Gastrocnemius medialis (tissue), 4 donors: Measurements from ENCODE around the gene RHOJ. TPM values are rescaled to one million over a fixed set of nuclear protein-coding genes. Genes with fewer than 3 reads are reported as not detected.

Experiments used
- ATAC-seq, 2 donors: fragments of 150-250 bp; one replicate each; pipeline ENCODE4 v1.9.1; 2016
- DNase-seq, 2 donors: peaks; one replicate each; pipeline ENCODE4 v3.0.0-alpha.2; 2019
- H3K27ac ChIP-seq, 4 donors: fragments of 200-600 bp; sonication (generic); 1 replicate in 1 of 4; 2 replicates in 3 of 4; pipeline ENCODE4 v1.5.1; 2016 to 2018; ENCODE audit warnings: mild to moderate bottlenecking in 2 of 4, moderate library complexity in 1 of 4
- H3K27me3 ChIP-seq, 3 donors: fragments of 200-600 bp; sonication (generic) in 2 of 3; 1 replicate in 1 of 3; 2 replicates in 2 of 3; pipeline versions ENCODE4 v1.5.1 to v1.6.0; 2016 to 2019; ENCODE audit warnings: mild to moderate bottlenecking in 1 of 3, moderate library complexity in 1 of 3
- H3K36me3 ChIP-seq, 2 donors: fragments of 200-600 bp; sonication (generic) in 1 of 2; one replicate each; pipeline ENCODE4 v1.5.1; 2017 to 2018
- H3K4me1 ChIP-seq, 2 donors: fragments of 200-600 bp; sonication (generic) in 1 of 2; one replicate each; pipeline ENCODE4 v1.5.1; 2016 to 2017; ENCODE audit warnings: mild to moderate bottlenecking in 2 of 2
- H3K4me3 ChIP-seq, 4 donors: fragments of 200-600 bp; sonication (generic) in 3 of 4; 1 replicate in 1 of 4; 2 replicates in 3 of 4; pipeline ENCODE4 v1.5.1; 2016 to 2019; ENCODE audit warnings: mild to moderate bottlenecking in 2 of 4
- H3K9me3 ChIP-seq, 3 donors: fragments of 200-600 bp; sonication (generic) in 2 of 3; 1 replicate in 1 of 3; 2 replicates in 2 of 3; pipeline ENCODE4 v1.5.1; 2016 to 2019
- POLR2A ChIP-seq, 2 donors: fragments of 450-650 bp; IDR thresholded peaks; one replicate each; pipeline ENCODE4 v1.6.1; 2017; ENCODE audit warnings: antibody characterized with exemption in 2 of 2, mild to moderate bottlenecking in 2 of 2, moderate library complexity in 2 of 2
- in situ Hi-C, 4 donors: fragments of 200-750 bp; cut with MboI; loops; one replicate each; pipeline versions ENCODE4 v1.15.0 to v1.8.0; 2017; ENCODE audit warnings: low sequenced_read_pairs in 4 of 4
- intact Hi-C: fragments of 100-400 bp; cut with DNase I; formaldehyde crosslinking; loops from one replicate; pipeline ENCODE4 v1.15.1; 2023; ENCODE audit warnings: low total_unique reads
- total RNA-seq, 4 donors: library from RNA; depleted of rRNA; stranded (reverse); fragments of >200 nt; gene quantifications; one replicate each; pipeline versions ENCODE4 v1.1.0 to v1.2.3, GENCODE V29; 2016
- TF ChIP-seq, protein P1 (sequence below), 5 experiments: fragments of 450-650 bp in 3 of 5; fragments of 200-600 bp in 2 of 5; sonication (generic) in 2 of 5; IDR thresholded peaks in 4 of 5; conservative IDR thresholded peaks in 1 of 5; 1 replicate in 4 of 5; 2 replicates in 1 of 5; pipeline ENCODE4 v1.5.1; 2016 to 2019; ENCODE audit warnings: antibody characterized with exemption in 5 of 5, mild to moderate bottlenecking in 3 of 5, moderate library complexity in 3 of 5

The RHOJ gene
- total RNA-seq, 4 donors from 2014 or later: 2.8 to 4.9 (median 3.8) TPM

DNA sequence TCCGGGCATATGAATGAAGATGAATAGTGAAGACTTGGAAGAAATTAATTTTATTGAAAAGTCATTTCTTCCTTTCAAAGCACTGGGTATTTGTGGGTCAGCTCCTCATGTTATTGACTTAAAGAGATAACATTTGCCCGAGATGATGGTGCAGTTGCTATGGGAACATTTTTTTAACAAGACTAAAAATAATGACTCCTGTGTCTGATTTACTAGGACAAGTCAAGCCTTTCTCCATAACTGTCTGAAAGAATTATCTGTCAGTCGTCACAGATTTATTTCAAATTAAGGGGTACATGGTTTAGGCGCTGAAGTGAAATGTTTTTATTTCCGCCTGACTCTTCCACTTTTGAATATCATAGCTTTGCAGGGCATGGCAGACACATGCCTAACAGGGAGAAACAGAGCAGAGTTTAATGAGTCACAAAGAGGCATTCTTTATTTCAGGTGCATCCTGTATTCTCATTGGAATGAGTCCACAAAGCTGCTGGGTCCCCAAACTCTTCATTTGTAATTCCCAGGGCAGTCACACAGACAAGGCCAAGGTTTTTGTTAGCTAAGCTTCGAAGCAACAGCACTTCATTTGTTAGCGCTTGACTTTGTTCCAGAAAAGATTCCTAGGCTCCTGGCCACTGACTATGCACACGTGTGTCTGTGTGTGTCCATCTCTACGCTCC, 118.8 kb downstream of the RHOJ start:
- ATAC-seq (no peak), DNase-seq (no peak)
- intact Hi-C loops: no loop called here
- in situ Hi-C loops: no loop called here
- Histone ChIP-seq H3K27me3 (no peaks in the 10 kb centered on the region), H3K9me3 (no peaks in the 10 kb centered on the region), H3K4me1 (no peaks in the 10 kb centered on the region), H3K4me3 (no peak overlapping the region), H3K27ac (no peak overlapping the region), H3K36me3 (no peaks in the 10 kb centered on the region)
- TF ChIP-seq, protein P1, sequence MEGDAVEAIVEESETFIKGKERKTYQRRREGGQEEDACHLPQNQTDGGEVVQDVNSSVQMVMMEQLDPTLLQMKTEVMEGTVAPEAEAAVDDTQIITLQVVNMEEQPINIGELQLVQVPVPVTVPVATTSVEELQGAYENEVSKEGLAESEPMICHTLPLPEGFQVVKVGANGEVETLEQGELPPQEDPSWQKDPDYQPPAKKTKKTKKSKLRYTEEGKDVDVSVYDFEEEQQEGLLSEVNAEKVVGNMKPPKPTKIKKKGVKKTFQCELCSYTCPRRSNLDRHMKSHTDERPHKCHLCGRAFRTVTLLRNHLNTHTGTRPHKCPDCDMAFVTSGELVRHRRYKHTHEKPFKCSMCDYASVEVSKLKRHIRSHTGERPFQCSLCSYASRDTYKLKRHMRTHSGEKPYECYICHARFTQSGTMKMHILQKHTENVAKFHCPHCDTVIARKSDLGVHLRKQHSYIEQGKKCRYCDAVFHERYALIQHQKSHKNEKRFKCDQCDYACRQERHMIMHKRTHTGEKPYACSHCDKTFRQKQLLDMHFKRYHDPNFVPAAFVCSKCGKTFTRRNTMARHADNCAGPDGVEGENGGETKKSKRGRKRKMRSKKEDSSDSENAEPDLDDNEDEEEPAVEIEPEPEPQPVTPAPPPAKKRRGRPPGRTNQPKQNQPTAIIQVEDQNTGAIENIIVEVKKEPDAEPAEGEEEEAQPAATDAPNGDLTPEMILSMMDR (IDR thresholded peaks at IDR 0.05 in 4 of 5, conservative IDR thresholded peaks at IDR 0.05 in 1 of 5): no peak
- no peak for TF ChIP-seq POLR2A (IDR thresholded peaks at IDR 0.05)

DNA sequence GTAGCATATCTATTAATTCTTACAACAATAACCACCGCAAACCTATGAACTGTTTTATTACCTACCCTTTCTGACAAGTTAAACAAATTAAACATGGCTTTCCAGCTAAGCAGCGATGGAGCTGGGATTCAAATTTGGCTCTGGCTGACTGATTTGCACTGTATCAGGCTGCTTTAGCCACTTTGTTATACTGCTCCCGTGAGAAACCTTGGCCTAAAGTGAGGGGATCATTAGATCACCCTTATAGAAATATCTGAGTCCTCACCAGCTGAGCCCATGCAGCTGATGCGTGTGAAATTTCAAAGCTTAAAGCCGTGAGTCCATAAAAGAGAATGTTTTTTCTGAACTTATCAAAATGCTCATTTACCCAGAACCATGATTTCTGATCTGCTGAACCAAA, 122.6 kb downstream of the RHOJ start:
- H3K27ac ChIP-seq: no peak overlapping the region
- H3K4me3 ChIP-seq: no peak overlapping the region
- intact Hi-C loops: no loop called here
- in situ Hi-C loops: no loop called here
- no peak for ATAC-seq
- no peaks in the 10 kb centered on the region for H3K27me3 ChIP-seq
- no peaks in the 10 kb centered on the region for H3K36me3 ChIP-seq
- DNase-seq: no peak
- no peaks in the 10 kb centered on the region for H3K4me1 ChIP-seq
- no peaks in the 10 kb centered on the region for H3K9me3 ChIP-seq
- TF ChIP-seq POLR2A (IDR thresholded peaks at IDR 0.05): no peak
- TF ChIP-seq, protein P1 (IDR thresholded peaks at IDR 0.05 in 4 of 5, conservative IDR thresholded peaks at IDR 0.05 in 1 of 5): no peak

DNA sequence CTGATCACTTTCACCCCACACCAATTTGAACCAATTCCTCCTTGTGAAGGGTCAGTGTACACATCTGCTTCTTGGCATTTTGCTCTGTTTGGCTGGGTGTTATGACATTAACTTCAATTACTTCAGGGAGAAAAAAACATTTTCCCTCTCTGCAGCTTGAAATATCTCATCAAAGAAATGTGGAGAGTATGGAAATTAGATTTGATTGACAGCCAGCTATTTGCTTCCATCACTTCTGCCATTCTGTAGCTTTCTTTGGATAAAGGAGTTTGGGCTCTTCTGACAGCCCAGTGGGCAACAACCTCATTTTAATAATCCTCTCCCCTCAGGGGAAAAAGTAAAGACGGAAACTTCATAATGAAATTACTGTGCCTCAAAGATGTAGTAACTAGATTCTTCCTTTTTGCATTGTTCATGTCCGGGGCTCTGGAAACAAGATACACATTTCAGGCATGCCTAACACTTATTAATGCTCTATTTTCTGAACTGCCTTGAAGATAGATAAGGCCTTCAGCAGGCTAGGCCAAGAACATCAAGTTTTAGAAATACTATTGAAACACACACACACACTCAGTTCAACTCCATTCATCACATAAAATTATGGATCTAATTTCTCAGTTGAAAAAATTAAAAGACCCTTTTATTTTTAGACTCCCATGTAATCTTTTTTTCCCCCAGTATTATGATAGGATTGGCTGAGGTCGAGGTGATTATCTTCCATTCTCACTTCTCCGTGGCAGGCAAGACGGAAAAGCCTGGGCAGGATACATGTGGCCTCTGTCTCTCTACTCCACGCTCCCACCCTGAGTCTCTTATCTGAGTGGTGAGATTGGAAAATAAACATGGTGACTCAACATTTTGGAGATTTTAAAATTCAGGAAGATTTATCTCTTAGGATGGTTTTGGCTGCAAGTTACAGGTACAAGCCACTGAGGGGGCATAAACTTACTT, 124.8 kb downstream of the RHOJ start:
- H3K27me3 ChIP-seq: no peaks in the 10 kb centered on the region
- no peaks in the 10 kb centered on the region for H3K9me3 ChIP-seq
- H3K4me1 ChIP-seq: no peaks in the 10 kb centered on the region
- TF ChIP-seq, protein P1 (IDR thresholded peaks at IDR 0.05 in 4 of 5, conservative IDR thresholded peaks at IDR 0.05 in 1 of 5): no peak
- TF ChIP-seq POLR2A (IDR thresholded peaks at IDR 0.05): no peak
- no peaks in the 10 kb centered on the region for H3K36me3 ChIP-seq
- H3K27ac ChIP-seq: no peak overlapping the region
- in situ Hi-C loops: no loop called here
- ATAC-seq (no peak), DNase-seq (no peak)
- H3K4me3 ChIP-seq: no peak overlapping the region
- intact Hi-C loops: no loop called here

DNA sequence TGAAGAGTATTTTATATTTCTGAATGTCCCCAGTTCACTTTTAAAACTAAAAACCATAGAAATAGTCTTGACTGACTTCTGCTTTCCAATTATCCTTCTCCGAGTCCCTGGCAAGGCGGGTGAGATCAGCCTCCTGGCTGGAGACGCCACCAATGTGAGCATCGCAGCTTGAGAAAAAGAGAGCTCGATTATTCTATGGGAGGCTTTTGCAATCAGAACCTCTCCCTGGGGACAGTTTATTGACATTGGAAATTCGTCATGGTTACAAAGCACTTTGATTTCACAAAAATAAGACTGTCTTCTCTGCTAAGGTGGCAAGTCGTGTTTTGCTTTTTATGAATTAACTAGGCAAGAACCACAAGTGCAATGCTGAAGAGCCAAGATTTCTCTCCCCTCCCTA, 138.1 kb downstream of the RHOJ start:
- Histone ChIP-seq H3K4me1 (no peaks in the 10 kb centered on the region), H3K4me3 (no peak overlapping the region), H3K27me3 (no peaks in the 10 kb centered on the region), H3K27ac (no peak overlapping the region), H3K9me3 (no peaks in the 10 kb centered on the region), H3K36me3 (no peaks in the 10 kb centered on the region)
- no peak for ATAC-seq
- no peak for DNase-seq
- no peak for TF ChIP-seq POLR2A (IDR thresholded peaks at IDR 0.05)
- TF ChIP-seq, protein P1 (IDR thresholded peaks at IDR 0.05 in 4 of 5, conservative IDR thresholded peaks at IDR 0.05 in 1 of 5): no peak
- in situ Hi-C loops: no loop called here
- intact Hi-C loops: no loop called here

Other genes starting within 250 kb of the RHOJ start
- not detected for gene KCNH5, start 159.0 kb upstream of the RHOJ start, total RNA-seq
- gene GPHB5, start 114.5 kb downstream of the RHOJ start, total RNA-seq: not detected